NCI-H510A (cell line): ENCODE results near the gene TMEM183A.
A peak's percentile ranks its signal among the peaks of the same experiment; 100 is the strongest.
"Not testable (repeated sequence)": the region's sequence is repeated elsewhere in the genome, so short reads cannot be mapped to it uniquely, and the experiment has no call there.

Experiments
- DNase-seq: peaks from one replicate; lab custom pipeline; 2025; lab: John Stamatoyannopoulos, UW

Gene TMEM183A

GRCh38 chr1:203006948-203007871 is at the start of gene TMEM183A:
Gene TMEM183A, plus strand, starts transcription at chr1:203007374. Its CDS starts 92 bp downstream, at chr1:203007466.
- peak; percentile 96 for DNase-seq

GRCh38 chr1:202957733-202958543 is 49.2 kb upstream of the TMEM183A start, which contains the start of gene ADIPOR1:
Gene ADIPOR1, minus strand, starts transcription at chr1:202958312. Its CDS starts 7,242 bp downstream, at chr1:202951070.
- DNase-seq: peak; percentile 81

- DNase-seq: no peak
These were observed 48.5 kb upstream of the TMEM183A start for GRCh38 chr1:202958544-202959275.

GRCh38 chr1:202959276-202959620 is 47.9 kb upstream of the TMEM183A start:
- DNase-seq: peak; percentile 5

- no peak for DNase-seq
These were observed 45.8 kb upstream of the TMEM183A start for GRCh38 chr1:202961220-202961880.

- peak; percentile 89 for DNase-seq
These were observed 42.3 kb upstream of the TMEM183A start for GRCh38 chr1:202964791-202965410.

GRCh38 chr1:202965422-202965821 is 41.8 kb upstream of the TMEM183A start:
- no peak for DNase-seq

GRCh38 chr1:202966006-202966898 is 40.9 kb upstream of the TMEM183A start:
- no peak for DNase-seq

GRCh38 chr1:202967684-202968281 is 39.4 kb upstream of the TMEM183A start:
- DNase-seq: no peak

- DNase-seq: no peak
These were observed 38.8 kb upstream of the TMEM183A start for GRCh38 chr1:202968351-202968750.

- DNase-seq: peak; percentile 15
These were observed 38.3 kb upstream of the TMEM183A start for GRCh38 chr1:202968895-202969295.

- DNase-seq: no peak
These were observed 35.1 kb upstream of the TMEM183A start for GRCh38 chr1:202972046-202972445.

GRCh38 chr1:202974856-202975255 is 32.3 kb upstream of the TMEM183A start:
- no peak for DNase-seq

GRCh38 chr1:202976633-202977032 is 30.5 kb upstream of the TMEM183A start:
- DNase-seq: no peak

- DNase-seq: no peak
These were observed 27.7 kb upstream of the TMEM183A start for GRCh38 chr1:202979459-202979858.

- DNase-seq: no peak
These were observed 25.2 kb upstream of the TMEM183A start for GRCh38 chr1:202981939-202982338.

- no peak for DNase-seq
These were observed 24.3 kb upstream of the TMEM183A start for GRCh38 chr1:202982715-202983430.

GRCh38 chr1:202986120-202986519 is 21.1 kb upstream of the TMEM183A start:
- DNase-seq: not testable (repeated sequence)

- DNase-seq: no peak
These were observed 19.9 kb upstream of the TMEM183A start for GRCh38 chr1:202987255-202987654.
